ENCODE measurements around the gene PRKAG2.
"Not testable (repeated sequence)": the region's sequence is repeated elsewhere in the genome, so short reads cannot be mapped to it uniquely, and the experiment has no call there.

The PRKAG2 gene

GRCh38 chr7:151835636-151836035 lies 41.3 kb downstream of the PRKAG2 start:
- DNase-seq (ENCODE audit: low read depth in 2 of 2) = no peak

- DNase-seq (ENCODE audit: low read depth in 2 of 2) = no peak
Observed at GRCh38 chr7:151834271-151835035, 42.5 kb downstream of the PRKAG2 start.

GRCh38 chr7:151833691-151834090 lies 43.2 kb downstream of the PRKAG2 start:
- DNase-seq (ENCODE audit: low read depth in 2 of 2) = no peak

- DNase-seq (ENCODE audit: low read depth in 2 of 2) = no peak
Observed at GRCh38 chr7:151833213-151833651, 43.7 kb downstream of the PRKAG2 start.

GRCh38 chr7:151832656-151833055 lies 44.3 kb downstream of the PRKAG2 start:
- no peak for DNase-seq (ENCODE audit: low read depth in 2 of 2)

- DNase-seq (ENCODE audit: low read depth in 2 of 2) = no peak
Observed at GRCh38 chr7:151832138-151832537, 44.8 kb downstream of the PRKAG2 start.

- DNase-seq (ENCODE audit: low read depth in 2 of 2) = no peak
Observed at GRCh38 chr7:151831606-151832005, 45.3 kb downstream of the PRKAG2 start.

GRCh38 chr7:151830121-151830830 lies 46.6 kb downstream of the PRKAG2 start:
- DNase-seq (ENCODE audit: low read depth in 2 of 2) = no peak

GRCh38 chr7:151829707-151830106 lies 47.2 kb downstream of the PRKAG2 start:
- DNase-seq (ENCODE audit: low read depth in 2 of 2) = no peak

- no peak for DNase-seq (ENCODE audit: low read depth in 2 of 2)
Observed at GRCh38 chr7:151827620-151828019, 49.3 kb downstream of the PRKAG2 start.

GRCh38 chr7:151826316-151826715 lies 50.6 kb downstream of the PRKAG2 start:
- not testable (repeated sequence) for DNase-seq (ENCODE audit: low read depth in 2 of 2)

DNA sequence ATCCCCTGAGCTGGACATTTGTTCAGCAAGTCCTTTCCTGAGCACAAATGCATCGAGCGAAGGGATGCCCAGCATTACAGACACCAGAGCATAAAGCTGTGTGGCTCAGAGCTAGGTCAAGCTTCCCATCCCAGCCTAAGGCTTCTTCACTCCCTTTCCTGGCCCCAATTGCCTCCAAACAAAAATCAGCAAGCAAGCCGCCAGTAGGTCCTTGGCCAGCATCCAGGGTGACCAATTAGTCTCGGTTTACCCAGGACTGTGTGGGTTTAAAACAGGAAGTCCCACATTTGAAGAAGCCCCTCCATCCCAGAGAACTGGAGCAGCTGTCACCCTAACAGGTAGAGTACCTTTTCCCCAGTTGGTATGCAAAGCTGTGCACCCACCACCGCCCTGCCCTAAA lies 51.2 kb downstream of the PRKAG2 start:
- DNase-seq (ENCODE audit: low read depth in 2 of 2) = no peak

- DNase-seq (ENCODE audit: low read depth in 2 of 2) = no peak
Observed at GRCh38 chr7:151824373-151824933, 52.5 kb downstream of the PRKAG2 start.

GRCh38 chr7:151823566-151824372 lies 53.1 kb downstream of the PRKAG2 start:
- DNase-seq (ENCODE audit: low read depth in 2 of 2) = no peak

- DNase-seq (ENCODE audit: low read depth in 2 of 2) = no peak
Observed at GRCh38 chr7:151822541-151823181, 54.3 kb downstream of the PRKAG2 start.

DNA sequence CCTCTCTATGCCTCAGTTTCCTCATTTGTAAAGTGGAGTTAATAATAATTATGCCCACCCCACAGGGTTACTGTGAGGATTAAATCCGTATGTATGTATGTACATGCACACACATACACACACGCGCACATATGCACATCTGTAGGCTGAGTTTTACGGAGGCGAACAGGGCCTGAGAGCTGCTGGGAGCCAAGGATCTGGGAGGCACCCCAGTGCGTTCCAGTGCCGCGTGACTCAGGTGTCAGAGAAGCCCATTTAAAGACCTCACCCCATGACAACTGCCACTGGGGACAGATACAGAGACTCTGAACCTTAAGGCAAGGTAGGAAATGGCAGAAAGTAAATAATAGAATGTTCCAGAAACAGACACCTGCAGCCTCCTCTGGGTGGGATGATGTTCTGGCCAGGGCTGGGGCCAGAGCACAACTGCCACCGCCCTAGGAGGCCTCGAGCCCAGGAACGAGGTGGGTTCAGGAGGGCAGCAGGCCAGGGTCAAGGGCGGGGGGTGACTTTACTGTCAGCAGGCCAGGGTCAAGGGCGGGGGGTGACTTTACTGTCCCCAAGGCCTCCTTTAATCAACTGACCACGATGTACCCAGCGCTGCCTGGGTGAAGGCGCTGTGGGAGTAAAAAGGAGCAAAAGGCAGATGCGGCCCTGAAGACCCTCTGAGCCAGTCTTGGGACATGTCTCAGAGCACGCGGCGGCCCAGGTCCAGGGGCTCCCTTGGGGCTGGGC lies 54.9 kb downstream of the PRKAG2 start:
- DNase-seq (ENCODE audit: low read depth in 2 of 2) = no peak

DNA sequence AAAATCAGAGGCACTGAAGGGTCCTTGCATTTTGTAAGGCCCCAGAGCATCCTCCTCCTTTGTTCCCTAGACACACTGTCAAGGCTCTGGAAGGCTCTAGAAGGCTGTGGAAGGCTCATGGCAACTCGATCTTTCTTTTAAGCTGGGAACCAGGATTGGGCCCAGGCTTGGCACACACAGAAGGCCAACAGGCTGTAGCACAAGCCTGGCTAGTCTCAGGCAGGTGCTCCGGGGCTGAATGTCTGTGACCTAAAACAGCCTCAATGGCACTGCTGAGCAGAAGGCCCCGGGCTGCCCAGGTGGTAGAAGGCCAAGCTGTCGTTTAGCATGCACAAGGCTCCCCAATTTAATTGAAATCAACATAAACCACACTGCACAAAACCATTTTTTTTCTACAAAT lies 55.7 kb downstream of the PRKAG2 start:
- no peak for DNase-seq (ENCODE audit: low read depth in 2 of 2)

GRCh38 chr7:151820491-151821105 lies 56.3 kb downstream of the PRKAG2 start:
- no peak for DNase-seq (ENCODE audit: low read depth in 2 of 2)

GRCh38 chr7:151819866-151820265 lies 57.0 kb downstream of the PRKAG2 start:
- DNase-seq (ENCODE audit: low read depth in 2 of 2) = no peak

Data from stimulated activated CD8-positive, alpha-beta memory T cell treated with anti-CD3 and anti-CD28 coated beads, Interleukin-15, amount 100 ng/mL, for 48 hours (primary cell).